Neutrophil (primary cell): ENCODE results near the gene PNMA8C.

Source experiments
- H3K27ac ChIP-seq: fragments of 200-600 bp; sonication (generic); 2 replicates; pipeline ENCODE4 v1.5.1; 2016; ENCODE audit warnings: mild to moderate bottlenecking, moderate library complexity
- H3K27me3 ChIP-seq: fragments of 200-600 bp; sonication (generic); 2 replicates; pipeline ENCODE4 v1.6.0; 2016; ENCODE audit warnings: mild to moderate bottlenecking
- H3K36me3 ChIP-seq: fragments of 200-600 bp; sonication (generic); 2 replicates; pipeline ENCODE4 v1.5.1; 2017
- H3K4me1 ChIP-seq, 2 experiments: fragments of 200-600 bp in 1 of 2; sonication (generic) in 1 of 2; 1 replicate in 1 of 2; 2 replicates in 1 of 2; pipeline versions ENCODE4 v1.5.1 to v1.6.1; 2013 to 2016; ENCODE audit warnings: low read depth in 1 of 2, low read length in 1 of 2, mild to moderate bottlenecking in 1 of 2, moderate library complexity in 1 of 2; ENCODE audit not compliant: control insufficient read depth in 1 of 2, insufficient read depth in 1 of 2
- H3K4me3 ChIP-seq, 2 experiments: fragments of 200-600 bp in 1 of 2; sonication (generic) in 1 of 2; 1 replicate in 1 of 2; 2 replicates in 1 of 2; pipeline ENCODE4 v1.5.1; 2013 to 2016; ENCODE audit warnings: low read depth in 1 of 2, low read length in 1 of 2, mild to moderate bottlenecking in 1 of 2, moderate library complexity in 1 of 2
- H3K9me3 ChIP-seq: fragments of 200-600 bp; sonication (generic); 2 replicates; pipeline ENCODE4 v1.5.1; 2016
- TF ChIP-seq, protein P1 (sequence below): fragments of 200-600 bp; sonication (generic); IDR thresholded peaks from 2 replicates; pipeline ENCODE4 v1.5.1; 2016; ENCODE audit warnings: antibody characterized with exemption

Gene PNMA8C

GRCh38 chr19:46392252-46392801 lies 36.4 kb downstream of the PNMA8C start:
- no peak overlapping the region for H3K27ac ChIP-seq
- H3K4me3 ChIP-seq, result no peak overlapping the region
- TF ChIP-seq, protein P1, sequence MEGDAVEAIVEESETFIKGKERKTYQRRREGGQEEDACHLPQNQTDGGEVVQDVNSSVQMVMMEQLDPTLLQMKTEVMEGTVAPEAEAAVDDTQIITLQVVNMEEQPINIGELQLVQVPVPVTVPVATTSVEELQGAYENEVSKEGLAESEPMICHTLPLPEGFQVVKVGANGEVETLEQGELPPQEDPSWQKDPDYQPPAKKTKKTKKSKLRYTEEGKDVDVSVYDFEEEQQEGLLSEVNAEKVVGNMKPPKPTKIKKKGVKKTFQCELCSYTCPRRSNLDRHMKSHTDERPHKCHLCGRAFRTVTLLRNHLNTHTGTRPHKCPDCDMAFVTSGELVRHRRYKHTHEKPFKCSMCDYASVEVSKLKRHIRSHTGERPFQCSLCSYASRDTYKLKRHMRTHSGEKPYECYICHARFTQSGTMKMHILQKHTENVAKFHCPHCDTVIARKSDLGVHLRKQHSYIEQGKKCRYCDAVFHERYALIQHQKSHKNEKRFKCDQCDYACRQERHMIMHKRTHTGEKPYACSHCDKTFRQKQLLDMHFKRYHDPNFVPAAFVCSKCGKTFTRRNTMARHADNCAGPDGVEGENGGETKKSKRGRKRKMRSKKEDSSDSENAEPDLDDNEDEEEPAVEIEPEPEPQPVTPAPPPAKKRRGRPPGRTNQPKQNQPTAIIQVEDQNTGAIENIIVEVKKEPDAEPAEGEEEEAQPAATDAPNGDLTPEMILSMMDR, result no peak
- H3K27me3 ChIP-seq, result peaks cover 2% of the 10 kb centered on the region
- H3K4me1 ChIP-seq, result no peaks in the 10 kb centered on the region
- H3K36me3 ChIP-seq, result peaks cover 43% of the 10 kb centered on the region
- H3K9me3 ChIP-seq, result no peaks in the 10 kb centered on the region

- Histone ChIP-seq H3K27ac (no peak overlapping the region), H3K36me3 (peaks cover 50% of the 10 kb centered on the region)
- TF ChIP-seq, protein P1, result no peak
These were observed 37.2 kb downstream of the PNMA8C start for GRCh38 chr19:46391296-46392251.

GRCh38 chr19:46390866-46391265 lies 37.9 kb downstream of the PNMA8C start:
- no peaks in the 10 kb centered on the region for H3K4me1 ChIP-seq
- no peak overlapping the region for H3K27ac ChIP-seq
- peaks cover 50% of the 10 kb centered on the region for H3K36me3 ChIP-seq
- TF ChIP-seq, protein P1, result no peak
- H3K9me3 ChIP-seq, result no peaks in the 10 kb centered on the region
- H3K27me3 ChIP-seq, result no peaks in the 10 kb centered on the region
- H3K4me3 ChIP-seq, result no peak overlapping the region

More at GRCh38 chr19:46391296-46392251, 37.2 kb downstream of the PNMA8C start:
- no peak overlapping the region for H3K4me3 ChIP-seq
- no peaks in the 10 kb centered on the region for H3K9me3 ChIP-seq
- H3K27me3 ChIP-seq, result no peaks in the 10 kb centered on the region
- H3K4me1 ChIP-seq, result no peaks in the 10 kb centered on the region

- H3K27me3 ChIP-seq, result no peaks in the 10 kb centered on the region
- no peak overlapping the region for H3K27ac ChIP-seq
- H3K36me3 ChIP-seq, result peaks cover 50% of the 10 kb centered on the region
- H3K4me1 ChIP-seq, result no peaks in the 10 kb centered on the region
- TF ChIP-seq, protein P1, result no peak
- no peak overlapping the region for H3K4me3 ChIP-seq
- H3K9me3 ChIP-seq, result no peaks in the 10 kb centered on the region
These were observed 38.4 kb downstream of the PNMA8C start for GRCh38 chr19:46390121-46390858.

GRCh38 chr19:46388311-46389095 lies 40.2 kb downstream of the PNMA8C start:
- peaks cover 67% of the 10 kb centered on the region for H3K36me3 ChIP-seq
- no peak overlapping the region for H3K4me3 ChIP-seq
- TF ChIP-seq, protein P1, result no peak
- H3K27me3 ChIP-seq, result no peaks in the 10 kb centered on the region
- no peaks in the 10 kb centered on the region for H3K9me3 ChIP-seq
- no peaks in the 10 kb centered on the region for H3K4me1 ChIP-seq
- H3K27ac ChIP-seq, result no peak overlapping the region
